ENCODE data around the gene TNFRSF1A. TPM values are rescaled to one million over a fixed set of nuclear protein-coding genes. Genes with fewer than 3 reads are reported as not detected.
"Not testable (repeated sequence)": the region's sequence is repeated elsewhere in the genome, so short reads cannot be mapped to it uniquely, and the experiment has no call there.

The TNFRSF1A gene
- total RNA-seq, 1 experiment from 2014 or later = 79.0 TPM

- Mint-ChIP-seq H3K4me1 (ENCODE audit: low read depth, unreplicated experiment) (peaks cover 27% of the 10 kb centered on the region), H3K27ac (ENCODE audit: unreplicated experiment) (no peak overlapping the region), H3K4me3 (ENCODE audit: unreplicated experiment) (no peak overlapping the region), H3K27me3 (ENCODE audit: insufficient read depth, unreplicated experiment) (no peaks in the 10 kb centered on the region), H3K36me3 (ENCODE audit: insufficient read depth, unreplicated experiment) (peaks cover 39% of the 10 kb centered on the region), H3K9me3 (ENCODE audit: unreplicated experiment) (no peaks in the 10 kb centered on the region)
- ChIA-PET CTCF (interaction anchor here (0.6 to 1.3 kb wide), 3 partner anchors 24 to 237 kb away, joined by 3 to 5 read pairs (median 4); partner anchors contain the start of gene SCNN1A), POLR2A (interaction anchor here (1.3 kb wide), 1 partner anchor 24 kb away, joined by 3 read pairs; no protein-coding TSS in a partner anchor)
- H3K4me1 ChIP-seq = peaks cover 60% of the 10 kb centered on the region
- no peak overlapping the region for H3K4me3 ChIP-seq (ENCODE audit: low read depth, low read length)
- no peak for DNase-seq
- no peaks in the 10 kb centered on the region for H3K9me3 ChIP-seq
- TF ChIP-seq CTCF (IDR thresholded peaks at IDR 0.05; ENCODE audit: insufficient read depth in 1 of 2, low read depth in 1 of 2, low read length in 1 of 2, severe bottlenecking in 1 of 2, unreplicated experiment in 1 of 2) = no peak
- BruUV-seq (replicated peaks) = no TSS peak
- H3K36me3 ChIP-seq (ENCODE audit: control insufficient read depth, insufficient read depth, low read length) = 0 out of 2 replicates have a peak, but pooled peaks cover 2% of the 10 kb centered on the region
- H3K27me3 ChIP-seq (replicated peaks; ENCODE audit: control insufficient read depth, insufficient read depth, low read length) = no peaks in the 10 kb centered on the region
- intact Hi-C loops (cut with micrococcal nuclease; ENCODE audit: unreplicated experiment) = no loop called here
Measured at GRCh38 chr12:6338955-6339354, 2.9 kb downstream of the TNFRSF1A start.

DNA sequence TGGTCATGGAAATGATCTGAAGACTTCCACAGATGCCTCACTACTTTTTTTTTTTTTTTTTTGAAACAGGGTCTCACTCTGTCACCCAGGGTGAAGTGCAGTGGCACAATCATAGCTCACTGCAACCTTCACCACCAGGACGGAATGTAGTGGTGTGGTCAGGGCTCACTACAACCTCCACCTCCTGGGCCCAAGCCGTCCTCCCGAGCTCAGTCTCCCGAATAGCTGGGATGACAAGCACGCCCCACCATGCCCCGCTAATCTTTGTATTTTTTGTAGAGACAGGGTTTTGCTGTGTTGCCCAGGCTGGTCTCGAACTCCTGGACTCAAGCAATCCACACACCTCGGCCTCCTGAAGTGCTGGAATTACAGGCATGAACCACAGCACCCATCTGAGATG lies 3.3 kb downstream of the TNFRSF1A start:
- CTCF ChIA-PET = interaction anchor here (0.6 to 1.3 kb wide), 2 partner anchors 25 to 37 kb away, joined by 3 to 5 read pairs; partner anchors contain the start of gene SCNN1A
- DNase-seq; H3K9me3 Mint-ChIP-seq (ENCODE audit: unreplicated experiment); H3K27me3 ChIP-seq (replicated peaks; ENCODE audit: control insufficient read depth, insufficient read depth, low read length); H3K36me3 ChIP-seq (ENCODE audit: control insufficient read depth, insufficient read depth, low read length); H3K4me3 Mint-ChIP-seq (ENCODE audit: unreplicated experiment); BruUV-seq (replicated peaks); H3K9me3 ChIP-seq; H3K27me3 Mint-ChIP-seq (ENCODE audit: insufficient read depth, unreplicated experiment); H3K4me3 ChIP-seq (ENCODE audit: low read depth, low read length); H3K27ac Mint-ChIP-seq (ENCODE audit: unreplicated experiment); intact Hi-C loops (cut with micrococcal nuclease; ENCODE audit: unreplicated experiment): not testable (repeated sequence)
- POLR2A ChIA-PET = interaction anchor here (1.3 kb wide), 1 partner anchor 25 kb away, joined by 3 read pairs; no protein-coding TSS in a partner anchor
- Mint-ChIP-seq H3K4me1 (ENCODE audit: low read depth, unreplicated experiment) (peaks cover 25% of the 10 kb centered on the region), H3K36me3 (ENCODE audit: insufficient read depth, unreplicated experiment) (peaks cover 43% of the 10 kb centered on the region)
- H3K4me1 ChIP-seq = peaks cover 56% of the 10 kb centered on the region

GRCh38 chr12:6337958-6338433 lies 3.9 kb downstream of the TNFRSF1A start:
- BruUV-seq (replicated peaks) = no TSS peak
- Histone ChIP-seq H3K9me3 (no peaks in the 10 kb centered on the region), H3K36me3 (ENCODE audit: control insufficient read depth, insufficient read depth, low read length) (0 out of 2 replicates have a peak, but pooled peaks cover 4% of the 10 kb centered on the region), H3K4me3 (ENCODE audit: low read depth, low read length) (no peak overlapping the region), H3K27me3 (replicated peaks; ENCODE audit: control insufficient read depth, insufficient read depth, low read length) (no peaks in the 10 kb centered on the region), H3K4me1 (peaks cover 56% of the 10 kb centered on the region)
- H3K27me3 Mint-ChIP-seq (ENCODE audit: insufficient read depth, unreplicated experiment) = no peaks in the 10 kb centered on the region
- POLR2A ChIA-PET = no interaction called here
- CTCF ChIA-PET = interaction anchor here (3.3 kb wide), 1 partner anchor 12 kb away, joined by 37 read pairs; no protein-coding TSS in a partner anchor
- H3K4me3 Mint-ChIP-seq (ENCODE audit: unreplicated experiment) = no peak overlapping the region
- no peaks in the 10 kb centered on the region for H3K9me3 Mint-ChIP-seq (ENCODE audit: unreplicated experiment)
- no peak for TF ChIP-seq CTCF (IDR thresholded peaks at IDR 0.05; ENCODE audit: insufficient read depth in 1 of 2, low read depth in 1 of 2, low read length in 1 of 2, severe bottlenecking in 1 of 2, unreplicated experiment in 1 of 2)
- intact Hi-C loops (cut with micrococcal nuclease; ENCODE audit: unreplicated experiment) = loop anchor here (2.0 kb wide), 3 partner anchors 25 to 47 kb away; partner anchors contain the start of gene LTBR
- H3K36me3 Mint-ChIP-seq (ENCODE audit: insufficient read depth, unreplicated experiment) = peaks cover 48% of the 10 kb centered on the region
- no peak for DNase-seq
- peaks cover 19% of the 10 kb centered on the region for H3K4me1 Mint-ChIP-seq (ENCODE audit: low read depth, unreplicated experiment)
- H3K27ac Mint-ChIP-seq (ENCODE audit: unreplicated experiment) = no peak overlapping the region

Measured in Caco-2 (cell line).